ENCODE results near the gene RAB35. TPM values are rescaled to one million over a fixed set of nuclear protein-coding genes. Genes with fewer than 3 reads are reported as not detected.

The RAB35 gene
- total and polyA plus RNA-seq, 2 donors (not counting 1 experiment from before 2014, with no cell fraction given) = 20.4 to 52.9 TPM

- intact Hi-C loops (cut with micrococcal nuclease) = no loop called here
- POLR2A ChIA-PET = no interaction called here
- no peak overlapping the region for H3K27ac Mint-ChIP-seq
These were observed 45.0 kb downstream of the RAB35 start for GRCh38 chr12:120071493-120072020.

GRCh38 chr12:120069278-120069677, 47.3 kb downstream of the RAB35 start:
- H3K27ac Mint-ChIP-seq = no peak overlapping the region

More at GRCh38 chr12:120071493-120072020, 45.0 kb downstream of the RAB35 start:
- Histone ChIP-seq H3K9me3 (ENCODE audit: control extremely low read depth in 1 of 3, control insufficient read depth in 2 of 3, insufficient read depth in 1 of 3, low read length in 2 of 3) (no peaks in the 10 kb centered on the region), H3K36me3 (replicated peaks in 1 of 2; ENCODE audit: control extremely low read depth in 1 of 2, control insufficient read depth in 1 of 2, extremely low read depth in 1 of 2, insufficient read depth in 2 of 2, low read length in 1 of 2) (peaks cover 0 to 5% of the 10 kb centered on the region in 2 experiments), H3K27me3 (replicated peaks in 1 of 4; ENCODE audit: control extremely low read depth in 1 of 4, control insufficient read depth in 3 of 4, insufficient read depth in 4 of 4, low read length in 3 of 4) (no peaks in the 10 kb centered on the region), H3K27ac (ENCODE audit: low read length in 2 of 2) (no peak overlapping the region), H3K4me3 (ENCODE audit: control extremely low read depth in 1 of 5, extremely low read depth in 1 of 5, insufficient read depth in 1 of 5, low read depth in 2 of 5, low read length in 4 of 5) (no peak overlapping the region), H3K4me1 (ENCODE audit: control insufficient read depth in 2 of 2, insufficient read depth in 2 of 2, low read length in 2 of 2) (peaks cover 4 to 11% of the 10 kb centered on the region in 2 donors), H4K20me1 (ENCODE audit: control insufficient read depth, insufficient read depth, low read length, poor library complexity, severe bottlenecking) (no peaks in the 10 kb centered on the region), H3K79me2 (ENCODE audit: control insufficient read depth, insufficient read depth, low read length) (no peaks in the 10 kb centered on the region), H2AFZ (ENCODE audit: insufficient read depth, low read depth, low read length, poor library complexity, severe bottlenecking) (no peak overlapping the region), H3K9ac (ENCODE audit: low read length) (no peak overlapping the region), H3K4me2 (replicated peaks; ENCODE audit: low read depth, low read length, poor library complexity, severe bottlenecking) (no peak overlapping the region)
- Mint-ChIP-seq H3K4me1 (peaks cover 6% of the 10 kb centered on the region), H3K4me3 (no peak overlapping the region), H3K9me3 (ENCODE audit: insufficient read depth) (no peaks in the 10 kb centered on the region), H3K27me3 (no peaks in the 10 kb centered on the region)
- CTCF ChIA-PET = no interaction called here
- 98% methylated on average over 5 of the region's 6 CpGs for WGBS (ENCODE audit: insufficient coverage)
- DNase-seq = no peak
- ATAC-seq (ENCODE audit: low read depth) = no peak
- TF ChIP-seq CTCF (IDR thresholded peaks at IDR 0.05) = no peak
- no peak for TF ChIP-seq EZH2 (IDR thresholded peaks at IDR 0.05; ENCODE audit: borderline replicate concordance, insufficient read depth, low read depth, low read length, poor library complexity, severe bottlenecking)

More at GRCh38 chr12:120069278-120069677, 47.3 kb downstream of the RAB35 start:
- 88% methylated on average over 1 of the region's 5 CpGs for WGBS (ENCODE audit: insufficient coverage)
- no peaks in the 10 kb centered on the region for H3K9me3 Mint-ChIP-seq (ENCODE audit: insufficient read depth)
- no peak for ATAC-seq (ENCODE audit: low read depth)
- Histone ChIP-seq H4K20me1 (ENCODE audit: control insufficient read depth, insufficient read depth, low read length, poor library complexity, severe bottlenecking) (no peaks in the 10 kb centered on the region), H2AFZ (ENCODE audit: insufficient read depth, low read depth, low read length, poor library complexity, severe bottlenecking) (no peak overlapping the region), H3K4me3 (ENCODE audit: control extremely low read depth in 1 of 5, extremely low read depth in 1 of 5, insufficient read depth in 1 of 5, low read depth in 2 of 5, low read length in 4 of 5) (no peak overlapping the region), H3K27me3 (replicated peaks in 1 of 4; ENCODE audit: control extremely low read depth in 1 of 4, control insufficient read depth in 3 of 4, insufficient read depth in 4 of 4, low read length in 3 of 4) (no peaks in the 10 kb centered on the region), H3K9ac (ENCODE audit: low read length) (no peak overlapping the region), H3K4me1 (ENCODE audit: control insufficient read depth in 2 of 2, insufficient read depth in 2 of 2, low read length in 2 of 2) (no peaks in the 10 kb centered on the region), H3K79me2 (ENCODE audit: control insufficient read depth, insufficient read depth, low read length) (no peaks in the 10 kb centered on the region), H3K9me3 (ENCODE audit: control extremely low read depth in 1 of 3, control insufficient read depth in 2 of 3, insufficient read depth in 1 of 3, low read length in 2 of 3) (no peaks in the 10 kb centered on the region), H3K27ac (ENCODE audit: low read length in 2 of 2) (no peak overlapping the region), H3K36me3 (replicated peaks in 1 of 2; ENCODE audit: control extremely low read depth in 1 of 2, control insufficient read depth in 1 of 2, extremely low read depth in 1 of 2, insufficient read depth in 2 of 2, low read length in 1 of 2) (peaks cover 0 to 10% of the 10 kb centered on the region in 2 experiments), H3K4me2 (replicated peaks; ENCODE audit: low read depth, low read length, poor library complexity, severe bottlenecking) (no peak overlapping the region)
- no peak overlapping the region for H3K4me3 Mint-ChIP-seq
- intact Hi-C loops (cut with micrococcal nuclease) = no loop called here
- TF ChIP-seq CTCF (IDR thresholded peaks at IDR 0.05) (no peak), EZH2 (IDR thresholded peaks at IDR 0.05; ENCODE audit: borderline replicate concordance, insufficient read depth, low read depth, low read length, poor library complexity, severe bottlenecking) (no peak)
- ChIA-PET CTCF (no interaction called here), POLR2A (no interaction called here)
- H3K27me3 Mint-ChIP-seq = no peaks in the 10 kb centered on the region
- no peak for DNase-seq
- no peaks in the 10 kb centered on the region for H3K4me1 Mint-ChIP-seq
